HG03558 (cell line): Measurements from ENCODE around the gene EXOG.

Source experiments
- ATAC-seq: cut with Tn5 transposase; IDR thresholded peaks from one replicate; pipeline ENCODE4 v1.9.1; 2021; ENCODE audit warnings: moderate number of reproducible peaks; ENCODE audit not compliant: unreplicated experiment; ENCODE audit errors: extremely low read depth

Gene EXOG

DNA sequence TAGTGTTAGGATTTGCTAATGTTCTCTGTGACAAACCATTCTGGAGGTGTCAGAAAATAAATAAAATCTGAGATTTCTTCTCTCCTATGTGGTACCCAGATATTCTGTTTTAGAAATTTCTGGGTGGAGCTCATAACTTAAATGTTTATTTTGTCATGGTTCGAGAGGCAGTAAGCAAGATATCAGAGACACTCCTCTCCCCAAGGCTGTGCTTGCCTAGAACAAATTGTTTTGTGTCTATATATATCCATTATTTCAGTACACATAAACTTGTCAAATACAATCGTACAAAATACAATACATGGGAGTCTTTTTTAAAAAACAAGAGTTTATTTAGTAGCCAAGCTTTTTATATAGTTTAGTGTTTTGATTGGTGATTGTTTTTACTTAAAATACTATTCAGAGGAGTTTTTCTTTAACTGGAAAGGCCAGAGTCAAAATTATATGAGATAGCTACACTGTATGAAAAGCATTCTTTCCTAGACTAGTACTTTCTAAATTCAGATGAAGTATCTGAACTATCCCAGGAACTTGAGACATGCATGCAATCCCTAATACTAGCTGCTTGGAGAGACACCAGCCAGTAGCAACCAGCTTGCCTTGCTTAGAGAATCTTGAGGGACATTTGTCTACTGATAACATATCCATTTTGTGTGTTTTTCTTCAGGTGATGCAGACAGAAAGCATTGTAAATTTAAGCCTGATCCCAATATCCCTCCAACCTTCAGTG lies 4.7 kb downstream of the EXOG start:
- no peak for ATAC-seq

DNA sequence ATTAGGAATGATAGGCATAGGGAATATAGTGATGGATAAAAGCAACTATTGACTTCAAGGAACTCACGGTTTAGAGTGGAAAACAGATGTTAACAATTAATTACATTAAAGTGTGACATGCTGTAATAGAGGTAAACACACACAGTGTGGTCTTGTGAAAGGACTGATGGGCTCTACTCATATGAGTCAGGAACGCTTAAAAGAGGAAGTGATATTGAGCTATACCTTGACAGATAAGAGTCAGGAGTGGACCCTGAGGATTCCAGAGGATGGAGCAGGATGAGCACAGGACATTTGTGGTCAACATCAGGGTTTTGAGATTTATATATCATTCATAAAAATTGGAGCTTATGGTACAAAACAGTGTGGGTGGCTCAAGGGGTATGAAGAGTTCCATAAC lies 11.0 kb downstream of the EXOG start:
- peak; percentile 98 for ATAC-seq

DNA sequence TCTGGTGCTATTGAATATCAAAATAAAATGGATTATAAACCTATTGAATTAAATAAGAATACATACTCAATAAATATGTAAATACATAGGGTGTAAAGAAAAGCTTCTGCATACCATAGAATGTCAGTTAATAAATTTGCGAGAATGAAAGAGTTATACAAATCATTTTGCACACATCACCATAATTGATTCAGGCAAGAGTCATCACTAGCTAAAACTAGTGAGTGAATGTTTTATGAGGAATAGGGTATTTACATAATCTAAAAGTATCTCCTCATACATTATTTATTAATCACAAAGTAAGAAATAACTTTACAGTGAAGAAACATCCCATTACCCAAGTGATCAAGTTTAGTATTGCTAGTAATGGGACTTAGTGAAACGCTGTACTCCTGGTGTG lies 13.6 kb downstream of the EXOG start:
- ATAC-seq: no peak

DNA sequence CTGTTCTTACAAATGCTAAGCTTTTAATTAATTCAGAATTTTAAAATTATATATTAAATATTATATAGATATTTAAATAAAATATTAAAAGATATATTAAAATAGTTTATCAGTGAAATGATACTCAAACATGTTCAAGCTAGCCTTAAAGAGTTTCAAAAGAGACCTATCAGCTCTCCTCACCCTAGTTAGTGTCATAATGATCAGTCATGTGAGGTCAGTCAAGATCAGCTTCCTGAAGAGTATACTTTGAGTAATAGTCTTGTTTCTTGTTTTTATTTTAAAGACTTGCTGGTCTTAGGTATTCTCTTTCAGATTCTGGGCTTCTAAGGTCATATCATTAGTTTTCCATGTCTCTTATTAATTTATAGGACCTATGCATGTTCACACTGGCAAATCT lies 14.5 kb downstream of the EXOG start:
- no peak for ATAC-seq

GRCh38 chr3:38511546-38511945 lies 15.4 kb downstream of the EXOG start:
- no peak for ATAC-seq

DNA sequence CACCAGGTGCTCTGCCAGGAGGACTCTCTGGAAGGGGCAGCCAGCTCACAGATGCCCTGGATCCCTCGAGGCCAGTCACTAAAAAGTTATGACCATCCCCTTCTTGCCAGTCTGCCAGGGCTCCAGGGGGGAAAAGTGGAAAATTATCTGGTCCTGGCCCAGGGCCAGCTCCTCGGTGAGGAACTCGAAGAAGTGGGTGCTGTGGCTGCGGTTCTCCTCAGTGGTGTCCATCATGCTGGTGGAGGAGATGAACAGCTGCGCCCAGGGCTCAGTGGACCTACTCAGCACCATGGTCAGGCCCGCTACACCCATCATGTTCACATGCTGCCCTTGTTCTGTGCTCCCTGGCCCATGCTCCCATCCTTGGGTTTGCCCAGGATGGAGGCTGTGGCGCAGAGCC lies 19.2 kb downstream of the EXOG start:
- ATAC-seq: no peak

DNA sequence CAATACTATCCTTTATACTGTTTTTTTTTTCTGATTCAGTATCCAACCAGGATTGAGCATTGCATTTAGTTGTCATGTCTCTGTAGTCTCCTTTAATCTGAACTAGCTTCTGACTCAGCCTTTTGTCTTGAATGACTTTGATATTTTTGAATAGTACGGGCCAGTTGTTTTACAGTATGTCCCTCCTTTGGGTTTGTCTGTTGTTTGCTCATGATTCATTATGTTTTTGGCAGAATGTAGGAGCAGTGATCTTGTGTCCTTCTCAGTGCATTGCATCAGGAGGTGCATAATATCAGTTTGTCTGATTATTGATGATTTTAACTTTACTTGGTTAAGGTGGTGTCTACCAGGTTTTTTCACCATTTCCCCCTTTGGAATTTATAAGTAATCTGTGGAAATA lies 20.5 kb downstream of the EXOG start:
- no peak for ATAC-seq

GRCh38 chr3:38519000-38519399 lies 22.9 kb downstream of the EXOG start:
- no peak for ATAC-seq

DNA sequence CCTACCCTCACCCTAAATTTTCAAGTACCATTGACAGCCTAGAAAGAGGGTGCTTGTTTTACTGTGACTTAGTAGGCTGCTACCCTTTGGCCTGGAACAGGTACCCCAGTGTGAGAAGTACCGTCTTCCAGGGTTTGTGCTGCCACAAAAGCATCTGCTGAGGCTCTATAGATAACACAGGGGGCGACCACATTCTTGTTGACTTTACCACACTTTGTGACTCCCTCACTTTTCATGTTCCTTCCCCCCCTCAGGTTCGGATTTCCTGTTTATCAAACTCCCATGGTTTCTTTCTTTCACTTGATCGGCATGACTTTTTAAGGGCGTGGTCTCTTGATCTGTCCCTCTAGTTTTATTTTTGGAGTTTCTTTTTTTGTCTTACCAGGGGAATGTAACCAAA lies 23.5 kb downstream of the EXOG start:
- no peak for ATAC-seq

- no peak for ATAC-seq
Measured at GRCh38 chr3:38521391-38521987, 25.3 kb downstream of the EXOG start.

GRCh38 chr3:38522002-38522401 lies 25.9 kb downstream of the EXOG start:
- ATAC-seq: no peak

- ATAC-seq: no peak
Measured at GRCh38 chr3:38524141-38524739, 28.1 kb downstream of the EXOG start.

DNA sequence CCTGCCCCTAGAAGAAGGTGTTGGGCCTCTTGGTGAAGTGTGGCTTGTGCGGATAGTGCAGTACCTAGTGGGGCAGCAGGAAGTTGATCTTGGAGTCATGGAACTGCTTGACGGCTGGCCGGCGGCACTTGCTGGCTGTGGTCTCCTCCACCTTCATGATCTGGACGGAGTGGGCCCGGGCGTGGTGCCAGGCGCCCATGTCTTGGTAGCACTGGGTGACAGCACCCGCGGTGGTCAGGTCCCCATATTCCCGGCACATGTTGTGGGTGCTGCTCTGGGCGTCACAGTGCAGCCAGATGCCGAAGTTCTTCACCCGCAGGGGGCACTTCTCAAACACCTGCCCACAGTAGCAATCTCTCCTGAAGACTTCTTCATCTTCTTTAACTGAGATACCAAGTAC lies 30.7 kb downstream of the EXOG start:
- ATAC-seq: no peak

GRCh38 chr3:38528457-38528856 lies 32.3 kb downstream of the EXOG start:
- ATAC-seq: no peak

DNA sequence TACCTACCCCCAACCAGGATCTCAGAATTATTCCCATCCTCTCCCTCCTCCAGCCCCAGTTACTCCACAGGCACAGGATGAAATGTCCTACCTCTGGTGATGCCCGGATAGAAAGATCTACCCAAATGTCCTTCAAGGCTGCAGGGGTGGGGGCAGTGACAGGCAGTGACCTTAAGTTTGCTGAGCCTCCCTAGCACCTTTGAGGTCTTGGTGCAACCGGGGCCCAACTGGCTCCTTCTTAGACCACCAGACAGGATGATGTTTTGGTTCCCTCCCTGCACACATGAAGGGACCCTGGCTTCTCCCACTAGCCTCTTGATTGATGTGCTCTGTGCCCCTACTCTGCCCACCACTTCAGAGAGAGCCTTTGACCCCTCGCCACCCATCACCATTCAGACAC lies 36.4 kb downstream of the EXOG start:
- ATAC-seq: no peak

- ATAC-seq: no peak
Measured at GRCh38 chr3:38533285-38533976, 37.3 kb downstream of the EXOG start.

GRCh38 chr3:38534180-38534579 lies 38.0 kb downstream of the EXOG start:
- no peak for ATAC-seq

- no peak for ATAC-seq
Measured at GRCh38 chr3:38534604-38535003, 38.5 kb downstream of the EXOG start.

DNA sequence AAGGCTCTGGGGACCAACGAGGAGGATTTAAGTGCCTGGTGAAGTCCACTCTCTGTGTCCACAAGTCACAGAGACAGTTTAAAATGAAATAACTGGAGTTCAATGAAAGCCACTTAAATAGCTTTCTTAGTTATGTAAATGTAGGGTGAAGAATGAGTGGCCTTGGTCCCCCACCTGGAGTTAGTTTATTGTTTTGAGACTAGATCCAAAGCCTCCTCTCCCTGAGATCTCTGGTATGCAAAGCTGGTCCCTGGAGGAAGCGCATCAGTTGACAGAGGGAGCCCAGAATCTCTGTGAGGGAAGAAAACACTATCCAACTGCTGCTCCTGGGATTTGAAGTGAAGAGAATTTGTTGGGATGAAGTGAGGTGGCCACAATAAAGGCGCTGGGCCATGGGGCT lies 40.5 kb downstream of the EXOG start:
- ATAC-seq: no peak

DNA sequence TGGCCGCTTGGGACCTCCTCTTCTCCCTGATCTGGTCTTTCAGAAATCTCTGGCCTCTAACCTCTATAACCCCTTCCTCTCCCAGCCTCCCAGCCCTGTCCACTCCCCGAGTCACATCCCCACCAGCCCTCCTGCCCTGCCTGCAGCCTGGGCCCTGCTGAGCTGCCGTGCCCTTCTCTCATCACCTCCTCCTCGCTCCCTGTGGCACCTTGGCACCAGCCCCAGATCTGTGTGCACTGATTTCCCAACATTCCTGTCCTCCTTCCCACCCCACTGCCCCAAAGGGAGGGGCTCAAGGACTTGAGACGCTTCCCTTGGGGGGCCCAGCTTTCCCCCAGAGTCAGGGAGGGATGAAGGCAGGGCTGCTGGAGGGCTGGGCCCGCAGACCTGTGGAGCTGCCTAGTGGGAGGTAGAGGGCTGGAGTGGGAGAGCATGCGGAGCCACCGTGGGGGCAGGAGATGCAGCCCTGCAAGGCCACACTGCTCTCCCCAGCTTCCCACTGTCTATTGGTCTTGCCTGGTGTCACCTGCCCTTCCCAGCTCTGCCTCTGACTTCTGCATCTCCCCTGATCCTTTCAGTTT lies 42.7 kb downstream of the EXOG start:
- ATAC-seq: no peak

DNA sequence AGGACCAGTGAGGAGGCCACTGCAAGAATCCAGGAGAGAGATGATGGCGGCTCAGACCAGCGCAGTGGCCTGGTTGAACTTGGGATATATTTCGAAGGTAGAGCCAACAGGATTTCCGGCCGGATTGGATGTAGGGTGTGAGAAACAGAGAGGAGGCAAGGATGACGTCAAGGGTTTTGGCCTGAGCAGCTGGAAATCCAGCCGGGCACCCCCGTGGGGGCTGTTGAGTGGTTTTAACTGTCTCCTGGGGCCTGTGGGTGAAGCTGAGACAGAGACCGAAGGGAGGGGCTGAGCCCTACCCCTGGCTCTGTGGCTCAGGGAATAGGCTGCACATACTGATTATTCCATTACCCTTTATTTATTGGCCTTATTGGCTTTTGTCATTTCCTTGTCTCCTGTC lies 45.7 kb downstream of the EXOG start:
- no peak for ATAC-seq
